ENCODE measurements around the gene AARSD1. TPM values are rescaled to one million over a fixed set of nuclear protein-coding genes. Genes with fewer than 3 reads are reported as not detected.
"Not testable (repeated sequence)": the region's sequence is repeated elsewhere in the genome, so short reads cannot be mapped to it uniquely, and the experiment has no call there.

Gene AARSD1
- polyA plus RNA-seq, 1 experiment = 51.6 TPM

DNA sequence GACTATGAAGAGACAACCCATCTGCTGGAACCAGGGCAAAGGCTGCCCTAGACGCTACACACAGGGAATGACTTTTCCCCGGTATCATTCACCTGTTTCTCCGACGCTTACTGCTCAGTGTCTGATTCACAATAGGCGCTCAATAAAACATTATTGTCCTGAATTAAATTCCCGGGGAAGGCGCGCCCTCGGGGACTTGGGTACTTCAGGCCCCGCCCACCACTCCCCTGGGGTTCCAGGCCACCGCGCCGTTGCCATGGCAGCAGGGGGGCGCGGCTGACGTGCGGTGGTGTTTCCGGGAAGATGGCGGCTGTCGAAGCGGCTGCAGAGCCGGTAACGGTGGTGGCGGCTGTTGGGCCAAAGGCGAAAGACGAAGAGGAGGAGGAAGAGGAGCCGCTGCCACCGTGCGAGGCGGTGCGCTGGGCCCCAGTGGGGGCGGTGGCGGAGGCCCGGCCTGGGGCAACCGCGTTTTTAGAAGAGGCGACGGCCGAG lies 16.1 kb upstream of the AARSD1 start, which contains the start of gene RUNDC1:
Gene RUNDC1, plus strand, starts transcription at position 292 of the 492 bp plus-strand sequence. Its CDS starts 12 bp downstream, at position 304.
- CTCF ChIA-PET = interaction anchor here (0.7 kb wide), 2 partner anchors 56 to 898 kb away, joined by 3 read pairs; no protein-coding TSS in a partner anchor
- TF ChIP-seq, protein P1, sequence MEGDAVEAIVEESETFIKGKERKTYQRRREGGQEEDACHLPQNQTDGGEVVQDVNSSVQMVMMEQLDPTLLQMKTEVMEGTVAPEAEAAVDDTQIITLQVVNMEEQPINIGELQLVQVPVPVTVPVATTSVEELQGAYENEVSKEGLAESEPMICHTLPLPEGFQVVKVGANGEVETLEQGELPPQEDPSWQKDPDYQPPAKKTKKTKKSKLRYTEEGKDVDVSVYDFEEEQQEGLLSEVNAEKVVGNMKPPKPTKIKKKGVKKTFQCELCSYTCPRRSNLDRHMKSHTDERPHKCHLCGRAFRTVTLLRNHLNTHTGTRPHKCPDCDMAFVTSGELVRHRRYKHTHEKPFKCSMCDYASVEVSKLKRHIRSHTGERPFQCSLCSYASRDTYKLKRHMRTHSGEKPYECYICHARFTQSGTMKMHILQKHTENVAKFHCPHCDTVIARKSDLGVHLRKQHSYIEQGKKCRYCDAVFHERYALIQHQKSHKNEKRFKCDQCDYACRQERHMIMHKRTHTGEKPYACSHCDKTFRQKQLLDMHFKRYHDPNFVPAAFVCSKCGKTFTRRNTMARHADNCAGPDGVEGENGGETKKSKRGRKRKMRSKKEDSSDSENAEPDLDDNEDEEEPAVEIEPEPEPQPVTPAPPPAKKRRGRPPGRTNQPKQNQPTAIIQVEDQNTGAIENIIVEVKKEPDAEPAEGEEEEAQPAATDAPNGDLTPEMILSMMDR (IDR thresholded peaks at IDR 0.05; ENCODE audit: insufficient read depth, low read depth, low read length) = no peak
- POLR2A ChIA-PET = interaction anchor here (1.3 kb wide), 1 partner anchor 18 kb away, joined by 3 read pairs; no protein-coding TSS in a partner anchor
- DNase-seq (ENCODE audit: low read depth) = peak; percentile 27
- peak within 1 kb of the TSS; percentile 99 for H3K4me3 ChIP-seq (ENCODE audit: low read depth, low read length)
- H3K27me3 ChIP-seq (ENCODE audit: control insufficient read depth, insufficient read depth, low read length) = no peaks in the 10 kb centered on the region
- H3K36me3 ChIP-seq (ENCODE audit: control insufficient read depth, insufficient read depth, low read length) = no peaks in the 10 kb centered on the region; the same call in 1 of the 2 replicates

DNA sequence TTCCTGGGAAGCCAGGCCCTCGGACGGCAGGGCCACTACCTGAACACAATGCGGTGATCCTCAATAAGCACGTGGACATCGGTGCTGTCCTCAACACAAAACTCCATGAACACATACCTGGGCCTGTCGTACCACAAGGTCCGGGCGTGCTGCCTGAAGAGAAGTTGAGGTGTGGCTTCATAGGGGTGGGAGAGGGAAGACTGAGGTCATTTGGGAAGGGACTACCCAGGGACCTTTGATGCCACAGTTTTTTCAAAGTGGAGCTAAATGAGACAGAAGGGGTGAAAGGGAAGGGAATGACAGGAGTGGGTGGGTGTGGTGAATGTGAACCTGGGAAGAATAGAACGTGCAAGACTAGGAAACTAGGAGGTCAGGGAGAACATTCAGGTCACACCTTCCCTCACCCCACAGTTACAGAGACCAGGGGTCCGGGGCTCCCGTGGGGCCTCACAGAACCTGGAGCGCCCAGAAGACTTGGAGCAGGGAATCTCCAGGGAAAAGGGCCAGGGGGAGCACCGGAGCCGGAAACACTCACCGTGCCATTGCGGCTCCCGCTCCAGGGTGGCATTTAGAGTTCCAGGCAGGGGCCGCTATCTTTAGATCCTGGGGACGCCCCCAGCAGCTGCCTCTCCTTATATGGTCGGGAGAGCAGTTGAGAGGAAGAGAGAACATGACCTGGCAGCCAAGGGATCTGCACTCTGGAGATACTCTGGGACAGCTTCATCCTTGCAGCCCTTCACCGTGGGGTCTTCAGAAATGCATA lies 15.4 kb upstream of the AARSD1 start, which contains the start of gene PTGES3L:
Gene PTGES3L, minus strand, starts transcription at position 570 of the 763 bp plus-strand sequence. Its CDS starts 27 bp downstream, at position 543.
- Histone ChIP-seq H3K4me3 (ENCODE audit: low read depth, low read length) (peak within 1 kb of the TSS; percentile 99), H3K36me3 (ENCODE audit: control insufficient read depth, insufficient read depth, low read length) (no peaks in the 10 kb centered on the region; the same call in 1 of the 2 replicates), H3K27me3 (ENCODE audit: control insufficient read depth, insufficient read depth, low read length) (no peaks in the 10 kb centered on the region)
- CTCF ChIA-PET = interaction anchor here (0.7 kb wide), 2 partner anchors 55 to 899 kb away, joined by 3 read pairs; no protein-coding TSS in a partner anchor
- TF ChIP-seq, protein P1 (IDR thresholded peaks at IDR 0.05; ENCODE audit: insufficient read depth, low read depth, low read length) = 0 out of 2 replicates have a peak, but pooled peaks have one; percentile 8
- POLR2A ChIA-PET = interaction anchor here (1.3 kb wide), 1 partner anchor 18 kb away, joined by 3 read pairs; no protein-coding TSS in a partner anchor
- DNase-seq (ENCODE audit: low read depth) = no peak

DNA sequence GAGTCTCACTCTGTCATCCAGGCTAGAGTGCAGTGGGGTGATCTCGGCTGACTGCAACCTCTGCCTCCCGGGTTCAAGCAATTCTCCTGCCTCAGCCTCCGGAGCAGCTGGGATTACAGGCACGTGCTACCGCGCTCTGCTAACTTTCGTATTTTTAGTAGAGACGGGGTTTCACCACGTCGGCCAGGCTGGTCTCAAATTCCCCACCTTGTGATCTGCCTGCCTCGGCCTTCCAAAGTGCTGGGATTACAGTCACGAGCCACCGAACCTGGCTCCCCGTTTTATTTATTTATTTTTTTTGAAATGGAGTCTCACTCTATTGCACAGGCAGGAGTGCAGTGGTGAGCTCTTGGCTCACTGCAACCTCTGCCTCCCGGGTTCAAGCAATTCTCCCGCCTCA lies 11.4 kb upstream of the AARSD1 start:
- H3K36me3 ChIP-seq (ENCODE audit: control insufficient read depth, insufficient read depth, low read length); H3K27me3 ChIP-seq (ENCODE audit: control insufficient read depth, insufficient read depth, low read length); CTCF ChIA-PET; DNase-seq (ENCODE audit: low read depth); POLR2A ChIA-PET; H3K4me3 ChIP-seq (ENCODE audit: low read depth, low read length): not testable (repeated sequence)

DNA sequence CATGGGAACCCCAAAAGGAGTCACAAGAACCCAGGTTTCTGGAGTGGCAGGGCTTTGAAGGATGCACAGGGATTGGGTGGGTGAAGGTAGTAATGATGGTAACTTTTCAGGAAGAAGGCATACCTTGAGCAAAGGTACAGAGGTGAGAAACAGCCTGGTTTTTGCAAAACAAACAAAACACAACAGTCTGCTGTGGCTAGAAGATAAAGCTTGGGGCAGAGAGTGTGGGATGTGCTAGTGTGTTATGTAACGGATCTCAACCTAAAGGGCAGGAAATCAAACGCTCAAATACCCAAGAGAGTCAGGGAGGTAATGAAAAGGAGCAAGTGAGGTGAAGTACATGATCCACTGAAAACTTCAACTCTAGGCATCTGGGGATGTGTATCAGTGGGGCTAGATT lies 11.0 kb upstream of the AARSD1 start:
- TF ChIP-seq, protein P1 (IDR thresholded peaks at IDR 0.05; ENCODE audit: insufficient read depth, low read depth, low read length) = no peak
- H3K27me3 ChIP-seq (ENCODE audit: control insufficient read depth, insufficient read depth, low read length) = no peaks in the 10 kb centered on the region
- H3K36me3 ChIP-seq (ENCODE audit: control insufficient read depth, insufficient read depth, low read length) = no peaks in the 10 kb centered on the region
- POLR2A ChIA-PET = no interaction called here
- H3K4me3 ChIP-seq (ENCODE audit: low read depth, low read length) = no peak overlapping the region
- no peak for DNase-seq (ENCODE audit: low read depth)
- CTCF ChIA-PET = interaction anchor here (0.8 kb wide), 1 partner anchor 24 kb away, joined by 3 read pairs; no protein-coding TSS in a partner anchor

DNA sequence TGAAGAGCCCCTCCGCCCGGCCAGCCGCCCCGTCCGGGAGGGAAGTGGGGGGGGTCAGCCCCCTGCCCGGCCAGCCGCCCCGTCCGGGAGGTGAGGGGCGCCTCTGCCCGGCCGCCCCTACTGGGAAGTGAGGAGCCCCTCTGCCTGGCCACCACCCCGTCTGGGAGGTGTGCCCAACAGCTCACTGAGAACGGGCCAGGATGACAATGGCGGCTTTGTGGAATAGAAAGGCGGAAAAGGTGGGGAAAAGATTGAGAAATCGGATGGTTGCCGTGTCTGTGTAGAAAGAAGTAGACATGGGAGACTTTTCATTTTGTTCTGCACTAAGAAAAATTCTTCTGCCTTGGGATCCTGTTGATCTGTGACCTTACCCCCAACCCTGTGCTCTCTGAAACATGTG lies 9.1 kb upstream of the AARSD1 start:
- POLR2A ChIA-PET; H3K27me3 ChIP-seq (ENCODE audit: control insufficient read depth, insufficient read depth, low read length); H3K36me3 ChIP-seq (ENCODE audit: control insufficient read depth, insufficient read depth, low read length); H3K4me3 ChIP-seq (ENCODE audit: low read depth, low read length); CTCF ChIA-PET; DNase-seq (ENCODE audit: low read depth): not testable (repeated sequence)

- DNase-seq (ENCODE audit: low read depth) = no peak
- no peaks in the 10 kb centered on the region for H3K36me3 ChIP-seq (ENCODE audit: control insufficient read depth, insufficient read depth, low read length)
- TF ChIP-seq, protein P1 (IDR thresholded peaks at IDR 0.05; ENCODE audit: insufficient read depth, low read depth, low read length) = no peak
- H3K27me3 ChIP-seq (ENCODE audit: control insufficient read depth, insufficient read depth, low read length) = no peaks in the 10 kb centered on the region
- ChIA-PET POLR2A (no interaction called here), CTCF (no interaction called here)
- H3K4me3 ChIP-seq (ENCODE audit: low read depth, low read length) = no peak overlapping the region
Measured at GRCh38 chr17:42971589-42971988, 7.3 kb upstream of the AARSD1 start.
